GM21390 (cell line): ENCODE measurements around the gene SLC27A2.
"Not testable (repeated sequence)": the region's sequence is repeated elsewhere in the genome, so short reads cannot be mapped to it uniquely, and the experiment has no call there.

Experiments
- ATAC-seq: cut with Tn5 transposase; IDR thresholded peaks from one replicate; pipeline ENCODE4 v1.9.1; 2021; ENCODE audit not compliant: unreplicated experiment

The SLC27A2 gene

DNA sequence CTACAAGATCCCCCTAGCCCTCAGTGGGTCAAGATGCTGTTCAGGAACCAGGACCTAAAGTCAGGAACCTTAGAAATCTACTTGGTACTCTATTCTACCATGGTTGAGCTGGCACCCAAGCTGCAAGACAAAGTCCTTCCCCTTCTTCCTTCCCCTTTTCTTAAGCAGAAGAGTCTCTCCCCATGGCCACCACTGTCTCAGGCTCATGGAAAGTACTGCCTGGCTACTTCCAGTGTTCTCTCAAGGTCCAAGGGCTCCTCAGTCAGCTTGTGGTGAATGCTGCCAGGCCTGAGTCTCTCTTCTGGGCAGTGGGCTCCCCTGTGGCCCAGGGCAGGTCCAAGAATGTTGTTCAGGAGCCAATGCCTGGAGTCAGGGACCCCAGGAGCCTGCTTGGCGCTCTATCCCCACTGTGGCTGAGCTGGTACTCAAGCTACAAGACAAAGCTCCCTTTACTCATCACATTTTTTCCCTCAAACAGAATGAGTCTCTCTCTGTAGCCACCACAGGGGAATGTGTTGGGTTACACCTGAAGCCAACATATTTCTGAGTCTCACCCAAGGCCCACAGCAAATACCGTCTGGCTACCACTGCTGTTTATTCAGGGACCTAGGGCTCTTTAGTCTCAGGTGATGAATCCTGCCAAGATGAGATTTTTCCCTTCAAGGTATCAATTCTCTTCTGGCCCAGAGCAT is 18.1 kb upstream of the SLC27A2 start:
- ATAC-seq, result no peak

DNA sequence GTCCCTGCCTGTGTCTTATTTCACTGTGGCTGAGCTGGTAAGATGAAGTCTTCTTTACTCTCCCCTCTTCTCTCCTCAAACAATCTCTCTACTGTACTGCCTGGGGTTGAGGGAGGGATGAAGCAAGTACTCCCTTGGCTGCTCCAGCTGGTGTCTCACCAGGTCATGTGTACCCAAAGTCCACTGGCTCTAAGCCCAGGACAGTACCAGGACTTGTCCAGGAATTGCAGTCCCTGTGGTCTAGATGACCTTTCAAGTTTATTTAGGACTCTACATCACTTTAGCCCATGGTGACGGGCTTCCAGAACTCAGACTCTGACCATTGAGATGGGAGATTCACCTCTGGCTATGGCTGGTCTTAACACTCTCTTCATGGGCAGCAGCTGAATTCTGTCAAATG is 17.5 kb upstream of the SLC27A2 start:
- no peak for ATAC-seq

DNA sequence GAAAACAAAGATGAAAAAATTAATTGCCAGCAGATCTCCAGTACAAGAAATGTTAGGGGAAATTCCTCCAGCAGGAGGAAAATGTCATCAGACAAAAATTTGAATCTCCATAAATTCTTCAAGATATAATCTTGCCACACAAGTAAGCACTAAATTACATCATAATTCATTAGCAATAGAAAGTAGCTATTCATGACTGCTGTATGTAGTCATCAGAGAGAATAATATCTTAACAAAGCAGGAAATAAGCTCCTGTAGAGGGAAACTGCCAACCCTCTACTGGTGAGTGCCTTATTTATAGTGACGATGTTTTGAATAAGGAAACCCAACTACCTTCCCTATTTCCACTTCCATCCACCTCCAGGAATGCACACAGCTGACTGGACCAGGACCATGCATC is 15.8 kb upstream of the SLC27A2 start:
- ATAC-seq, result no peak

DNA sequence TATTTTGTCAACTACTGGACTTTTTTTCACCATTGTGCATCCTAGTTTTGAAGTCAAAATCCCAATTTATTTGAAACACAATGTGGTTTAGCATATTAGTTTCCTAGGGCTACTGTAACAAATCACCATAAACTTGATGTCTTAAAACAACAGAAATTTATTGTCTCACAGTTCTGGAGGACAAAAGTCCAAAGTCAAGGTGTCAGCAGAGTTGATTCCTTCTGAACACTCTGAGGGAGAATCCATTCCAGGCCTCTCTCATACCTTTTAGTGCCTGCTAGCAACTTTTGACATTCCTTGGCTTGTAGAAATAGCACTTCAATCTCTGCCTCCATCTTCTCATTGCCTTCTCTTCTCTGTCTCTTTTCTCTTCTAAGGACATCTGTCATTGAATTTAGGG is 14.9 kb upstream of the SLC27A2 start:
- no peak for ATAC-seq

DNA sequence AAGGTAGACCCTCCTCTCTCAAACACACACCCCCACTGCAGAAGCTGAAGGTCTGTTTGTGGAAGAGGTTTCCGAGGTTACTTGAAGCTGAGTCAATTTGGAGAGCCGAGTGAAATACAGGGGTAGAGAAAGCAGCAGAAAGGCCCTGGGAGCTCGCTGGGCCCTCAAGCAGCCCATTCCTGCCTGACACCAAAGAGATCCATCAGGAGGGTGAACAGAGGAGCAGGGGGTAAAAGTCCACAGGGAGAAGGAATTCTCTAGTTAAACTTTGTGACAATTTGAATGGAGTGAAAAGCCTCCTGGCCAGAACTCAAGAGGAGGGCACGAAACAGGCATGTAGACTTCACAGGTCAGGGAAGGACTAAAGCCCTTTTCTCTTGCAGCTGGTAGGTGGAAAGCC is 13.6 kb upstream of the SLC27A2 start:
- ATAC-seq, result no peak

DNA sequence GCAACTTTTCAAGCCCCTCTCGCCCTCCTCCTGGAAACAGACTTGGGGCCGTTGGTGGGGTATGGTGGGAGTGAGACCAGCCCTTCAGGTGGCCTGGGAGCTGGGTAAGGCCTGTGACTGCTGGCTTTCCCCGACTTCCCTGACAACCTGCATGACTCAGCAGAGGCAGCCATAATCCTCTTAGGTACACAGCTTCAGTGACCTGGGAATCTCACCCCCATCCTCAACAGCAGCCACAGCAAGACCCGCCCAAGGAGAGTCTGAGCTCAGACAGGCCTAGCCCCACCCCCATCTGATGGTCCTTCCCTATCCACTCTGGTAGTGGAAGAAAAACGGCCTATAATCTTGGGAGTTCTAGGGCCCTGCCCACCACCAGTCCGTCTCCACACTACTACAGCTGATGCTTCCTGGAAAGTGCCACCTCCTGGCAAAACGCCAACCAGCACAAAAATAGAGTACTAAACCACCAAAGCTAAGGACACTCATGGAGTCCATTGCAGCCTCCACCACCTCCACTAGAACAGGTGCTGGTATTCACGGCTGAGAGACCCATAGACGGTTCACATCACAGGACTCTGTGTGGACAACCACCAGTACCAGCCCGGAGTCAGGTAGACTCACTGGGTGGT is 13.1 kb upstream of the SLC27A2 start:
- ATAC-seq, result no peak

DNA sequence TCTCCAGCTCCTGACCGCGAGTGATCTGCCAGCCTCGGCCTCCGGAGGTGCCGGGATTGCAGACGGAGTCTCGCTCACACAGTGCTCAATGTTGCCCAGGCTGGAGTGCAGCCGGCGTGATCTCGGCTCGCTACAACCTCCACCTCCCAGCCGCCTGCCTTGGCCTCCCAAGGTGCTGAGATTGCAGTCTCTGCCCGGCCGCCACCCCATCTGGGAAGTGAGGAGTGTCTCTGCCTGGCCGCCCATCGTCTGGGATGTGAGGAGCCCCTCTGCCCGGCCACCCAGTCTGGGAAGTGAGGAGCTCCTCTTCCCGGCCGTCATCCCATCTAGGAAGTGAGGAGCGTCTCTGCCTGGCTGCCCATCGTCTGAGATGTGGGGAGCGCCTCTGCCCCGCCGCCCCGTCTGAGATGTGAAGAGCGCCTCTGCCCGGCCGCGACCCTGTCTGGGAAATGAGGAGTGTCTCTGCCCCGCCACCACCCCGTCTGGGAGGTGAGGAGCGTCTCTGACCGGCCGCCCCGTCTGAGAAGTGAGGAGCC is 9.6 kb upstream of the SLC27A2 start:
- not testable (repeated sequence) for ATAC-seq

DNA sequence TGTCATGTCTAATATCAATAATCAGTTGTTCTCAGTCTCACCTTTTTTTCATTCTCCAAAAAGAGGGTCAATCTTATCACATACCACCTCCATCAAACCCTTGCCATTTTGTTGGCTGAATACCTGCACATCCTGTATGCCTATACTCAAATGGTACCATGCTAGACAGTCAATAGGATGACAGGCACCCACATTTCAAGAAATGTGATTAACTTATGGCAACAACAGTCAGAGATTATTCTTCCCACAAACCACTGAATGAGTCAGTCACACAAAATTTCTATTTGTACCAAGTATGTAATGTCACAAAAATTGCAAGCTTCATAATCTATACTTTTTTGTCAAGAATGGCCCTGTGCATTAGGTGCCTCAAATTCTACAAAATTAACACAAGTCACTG is 5.1 kb upstream of the SLC27A2 start:
- no peak for ATAC-seq

DNA sequence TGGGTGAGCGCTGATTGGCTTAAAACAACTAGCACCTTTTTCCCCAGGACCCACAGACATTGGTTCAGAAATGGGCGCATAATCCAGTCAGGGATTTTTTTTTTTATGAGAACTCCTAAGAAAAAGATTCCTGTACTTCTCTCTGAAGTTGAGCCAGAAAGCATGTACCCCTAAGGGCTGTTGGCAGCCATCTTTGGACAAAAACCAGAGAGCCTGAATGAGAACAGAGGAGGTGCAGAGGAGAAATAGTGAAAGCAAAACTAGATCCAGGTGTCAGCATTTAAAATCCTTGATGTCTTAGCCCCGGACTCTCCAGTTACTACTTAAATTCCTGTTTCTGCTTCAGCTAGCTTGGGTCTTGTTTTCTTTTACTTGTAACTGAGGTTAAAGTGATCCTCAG is 1.9 kb upstream of the SLC27A2 start:
- no peak for ATAC-seq

DNA sequence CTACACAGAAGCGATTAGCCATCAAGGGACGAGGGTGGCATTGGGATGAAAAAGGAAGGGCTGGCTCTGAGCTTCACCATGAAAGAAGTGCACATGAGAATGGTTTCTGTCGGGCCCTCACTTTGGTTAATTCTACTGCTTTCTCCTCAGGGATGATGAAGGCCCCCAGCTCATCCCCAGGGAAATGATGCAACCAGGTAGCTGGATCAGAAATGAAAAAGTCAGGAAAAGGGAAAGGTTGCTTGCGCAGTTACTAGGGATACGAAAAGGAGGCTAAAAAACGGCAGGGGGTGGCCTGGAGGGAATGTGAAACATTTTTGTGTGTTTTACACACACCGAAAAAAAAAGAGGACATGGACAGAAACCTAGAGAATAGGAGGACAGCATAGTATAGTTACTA is 1.4 kb upstream of the SLC27A2 start:
- no peak for ATAC-seq

DNA sequence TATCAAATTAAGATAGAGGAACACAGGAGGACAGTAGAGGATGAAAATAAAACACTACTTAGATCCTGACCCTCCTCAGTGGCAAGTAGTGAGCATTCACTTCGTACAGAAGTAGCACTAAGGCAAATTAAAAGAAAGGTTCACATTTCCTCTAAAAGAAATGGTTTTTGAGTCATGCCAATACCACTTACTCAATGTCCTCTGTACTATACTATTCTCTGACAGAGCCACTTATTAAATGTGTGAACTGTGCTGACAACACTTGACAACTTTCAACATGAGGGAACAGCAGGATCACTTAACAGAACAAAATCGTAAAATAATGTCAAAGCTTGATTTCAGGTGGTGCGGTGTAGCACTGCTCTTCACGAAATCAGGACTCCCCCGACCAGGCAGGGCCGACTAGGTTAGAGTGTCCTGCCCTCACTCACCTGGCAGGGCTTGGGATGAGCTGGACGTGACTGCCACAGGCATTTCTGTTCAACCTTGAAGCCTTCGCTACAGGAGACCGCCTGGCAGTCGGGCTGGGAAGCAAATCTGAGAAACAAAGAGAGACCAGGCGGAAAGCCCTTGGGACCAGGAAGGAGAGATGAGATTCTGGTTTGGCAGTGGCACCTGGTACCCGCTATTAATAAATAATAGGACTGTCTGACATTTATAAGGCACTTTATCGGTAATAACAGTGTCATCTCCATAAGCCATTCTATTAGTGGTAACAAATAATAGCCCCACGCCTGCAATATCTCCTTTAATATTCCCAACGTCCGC is 611 bp upstream of the SLC27A2 start:
- ATAC-seq, result no peak

DNA sequence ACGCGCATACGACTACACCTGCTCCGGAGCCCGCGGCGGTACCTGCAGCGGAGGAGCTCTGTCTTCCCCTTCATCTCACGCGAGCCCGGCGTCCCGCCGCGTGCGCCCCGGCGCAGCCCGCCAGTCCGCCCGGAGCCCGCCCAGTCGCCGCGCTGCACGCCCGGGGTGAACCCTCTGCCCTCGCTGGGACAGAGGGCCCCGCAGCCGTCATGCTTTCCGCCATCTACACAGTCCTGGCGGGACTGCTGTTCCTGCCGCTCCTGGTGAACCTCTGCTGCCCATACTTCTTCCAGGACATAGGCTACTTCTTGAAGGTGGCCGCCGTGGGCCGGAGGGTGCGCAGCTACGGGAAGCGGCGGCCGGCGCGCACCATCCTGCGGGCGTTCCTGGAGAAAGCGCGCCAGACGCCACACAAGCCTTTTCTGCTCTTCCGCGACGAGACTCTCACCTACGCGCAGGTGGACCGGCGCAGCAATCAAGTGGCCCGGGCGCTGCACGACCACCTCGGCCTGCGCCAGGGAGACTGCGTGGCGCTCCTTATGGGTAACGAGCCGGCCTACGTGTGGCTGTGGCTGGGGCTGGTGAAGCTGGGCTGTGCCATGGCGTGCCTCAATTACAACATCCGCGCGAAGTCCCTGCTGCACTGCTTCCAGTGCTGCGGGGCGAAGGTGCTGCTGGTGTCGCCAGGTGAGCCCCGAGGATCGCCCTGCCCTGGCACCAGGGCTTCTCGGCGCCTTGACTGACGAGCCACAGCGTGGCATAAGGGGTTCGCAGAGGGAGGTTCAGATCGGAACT is 420 bp downstream of the SLC27A2 start:
- ATAC-seq, result peak; percentile 38

DNA sequence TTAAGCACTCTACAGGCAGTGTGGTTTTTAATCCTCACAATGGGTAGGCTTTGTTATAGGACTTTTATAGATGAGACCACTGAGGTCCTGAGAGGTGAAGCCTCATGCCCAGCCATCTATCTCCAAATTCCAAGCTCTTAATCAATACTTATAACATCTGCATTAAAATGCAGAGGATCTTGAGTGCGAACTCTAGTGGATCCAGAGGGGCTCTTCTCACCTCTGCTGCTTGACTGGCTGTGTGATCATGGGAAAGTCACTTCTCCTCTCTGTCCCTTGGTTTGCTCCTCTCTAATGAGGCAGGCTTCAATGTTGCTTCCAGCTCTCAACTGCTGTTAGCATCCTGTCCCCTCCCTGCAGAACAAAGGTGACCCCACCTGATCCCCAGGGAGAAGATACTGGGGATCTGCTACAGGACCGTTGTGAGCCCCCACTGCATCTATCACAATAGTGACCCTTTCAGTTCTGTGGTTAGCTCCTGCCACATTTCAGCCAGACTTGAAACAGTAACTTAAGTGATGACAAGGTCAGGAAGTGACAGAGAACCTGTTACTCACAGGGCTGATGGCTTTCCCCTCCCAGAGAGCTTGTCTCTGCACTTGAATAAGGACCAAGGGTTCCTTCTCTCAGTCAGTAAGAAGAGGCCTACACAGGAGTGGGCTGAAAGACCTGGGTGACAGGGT is 1.3 kb downstream of the SLC27A2 start:
- ATAC-seq, result peak; percentile 55

DNA sequence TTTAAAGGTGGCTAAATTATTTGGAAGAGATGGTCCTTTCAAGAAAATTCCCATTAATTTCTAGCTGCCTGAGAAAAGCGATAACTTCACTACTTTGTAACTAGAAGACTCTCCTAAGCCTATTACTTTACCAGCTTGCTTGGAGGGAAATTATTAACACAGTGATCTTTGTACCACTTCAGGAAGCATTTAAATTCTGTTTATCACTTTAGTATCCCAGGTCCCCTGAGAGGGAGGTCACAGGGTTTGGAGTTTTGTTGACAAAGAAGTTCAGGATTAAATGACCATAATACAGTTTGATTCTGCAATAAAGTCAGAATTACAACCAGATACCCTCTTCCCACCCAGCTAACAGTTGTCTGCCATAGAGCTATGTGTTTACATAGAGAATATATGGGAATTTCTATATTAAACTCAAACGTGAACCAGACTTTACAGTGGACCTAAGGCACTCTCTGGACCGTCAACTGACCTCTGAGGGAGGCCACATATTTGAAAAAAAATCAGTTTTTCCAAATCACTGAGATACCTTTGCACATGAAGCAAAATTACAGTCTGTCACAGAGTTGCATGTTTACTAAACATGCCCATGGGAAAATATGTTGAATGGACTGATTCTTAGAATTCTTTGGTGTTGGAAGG is 3.0 kb downstream of the SLC27A2 start:
- ATAC-seq, result no peak

DNA sequence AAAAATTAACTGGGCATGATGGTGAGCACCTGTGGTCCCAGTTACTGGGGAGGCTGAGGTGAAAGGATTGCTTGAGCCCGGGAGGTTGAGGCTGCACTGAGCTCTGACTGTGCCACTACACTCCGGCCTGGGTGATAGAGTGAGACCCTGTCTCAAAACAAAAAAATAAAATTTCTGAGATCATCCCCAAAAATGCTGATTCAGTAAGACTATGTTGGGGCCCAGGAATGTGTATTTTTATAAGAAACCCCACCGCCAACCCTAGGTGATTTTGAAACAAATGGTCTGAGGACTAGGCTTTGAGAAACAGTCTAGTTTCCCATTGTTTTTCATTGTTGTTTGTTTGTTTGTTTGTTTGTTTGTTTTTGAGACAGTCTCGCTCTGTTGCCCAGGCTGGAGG is 4.1 kb downstream of the SLC27A2 start:
- ATAC-seq, result no peak

DNA sequence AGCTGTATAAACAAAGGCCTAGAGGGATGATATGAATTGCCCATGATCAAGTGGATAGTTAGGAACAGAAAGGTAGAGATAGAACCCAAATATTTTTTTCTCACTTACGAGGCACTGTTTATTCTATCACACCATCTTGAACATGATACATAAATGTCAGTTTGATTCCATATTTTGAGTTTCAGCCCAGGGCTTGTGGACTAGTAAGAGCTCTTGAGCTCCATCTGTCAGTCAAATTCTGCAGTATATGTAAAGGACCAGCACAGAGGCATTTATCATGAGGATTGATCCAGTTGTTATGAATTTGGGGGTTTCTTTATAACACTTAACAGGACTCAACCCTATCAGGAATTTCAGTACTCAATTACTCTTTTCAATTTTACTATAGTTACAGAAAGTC is 4.8 kb downstream of the SLC27A2 start:
- no peak for ATAC-seq

DNA sequence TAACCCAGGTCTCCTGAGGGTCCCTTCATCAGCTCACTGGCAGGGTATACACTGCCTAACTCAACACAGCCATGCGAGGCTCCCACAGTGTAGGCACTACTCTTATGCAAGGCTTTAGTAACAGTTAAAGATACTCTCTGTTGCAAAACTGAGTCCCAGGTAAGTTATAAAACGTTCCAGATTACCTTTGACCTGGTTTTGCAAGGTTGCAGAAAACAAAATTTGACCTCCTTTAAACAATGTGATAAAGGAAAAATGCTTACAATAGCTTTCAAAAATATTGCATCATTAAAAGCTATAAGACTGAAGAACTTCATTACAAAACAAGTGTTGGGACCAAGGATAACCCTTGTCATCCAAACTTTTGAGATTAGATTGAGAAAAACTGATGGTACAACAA is 5.5 kb downstream of the SLC27A2 start:
- no peak for ATAC-seq

DNA sequence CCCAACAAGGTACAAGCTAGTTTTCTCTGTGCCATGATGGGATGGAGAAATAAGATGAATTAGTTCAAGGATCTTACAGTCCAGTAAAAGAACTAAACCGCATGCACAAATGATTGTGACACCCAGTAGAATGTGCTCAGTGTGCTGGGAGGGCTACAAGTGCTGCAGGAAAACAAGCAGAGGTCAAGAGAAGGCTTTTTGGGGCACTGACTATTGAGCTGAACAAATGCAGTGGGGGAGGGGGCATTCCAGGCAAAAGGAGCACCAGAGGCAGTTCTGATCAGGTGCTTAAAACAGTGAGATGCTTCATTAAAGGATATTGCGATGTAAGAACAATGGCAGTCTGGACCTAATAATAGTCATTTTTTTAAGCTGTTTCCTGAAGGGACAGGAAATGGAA is 6.0 kb downstream of the SLC27A2 start:
- no peak for ATAC-seq

DNA sequence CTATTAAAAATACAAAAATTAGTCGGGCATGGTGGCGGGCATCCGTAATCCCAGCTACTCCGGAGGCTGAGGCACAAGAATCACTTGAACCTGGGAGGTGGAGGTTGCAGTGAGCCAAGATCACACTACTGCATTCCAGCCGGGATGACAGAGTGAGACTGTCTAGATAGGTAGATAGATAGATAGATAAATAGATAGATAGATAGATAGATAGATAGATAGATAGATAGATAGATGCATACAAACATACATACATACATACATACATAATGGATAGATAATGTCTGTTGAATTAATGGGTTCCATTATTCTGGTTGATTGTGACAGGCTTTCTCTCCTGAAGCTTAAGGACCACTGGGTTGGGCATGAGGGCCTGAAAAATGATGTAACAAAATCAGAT is 6.8 kb downstream of the SLC27A2 start:
- ATAC-seq, result not testable (repeated sequence)

DNA sequence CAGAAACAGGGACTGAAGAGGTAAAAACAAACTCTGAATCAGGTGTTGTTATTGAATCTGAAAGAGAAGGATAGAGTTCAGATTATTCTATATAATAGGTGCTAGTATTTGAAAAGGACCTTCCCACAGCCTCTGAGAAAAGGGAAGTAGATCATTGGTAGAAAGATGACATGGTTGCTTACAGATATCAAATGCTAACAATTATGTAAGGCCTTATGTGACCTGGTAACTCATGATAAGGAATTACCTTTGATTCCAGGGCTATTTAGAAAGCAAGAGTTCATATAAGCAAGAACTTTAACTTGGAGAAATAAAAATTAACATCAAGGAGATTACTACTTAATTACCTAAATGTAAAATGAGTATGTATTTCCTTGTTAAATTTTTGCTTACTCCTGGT is 7.6 kb downstream of the SLC27A2 start:
- no peak for ATAC-seq
